Measurements from ENCODE around the gene TMEM150C. TPM values are rescaled to one million over a fixed set of nuclear protein-coding genes. Genes with fewer than 3 reads are reported as not detected.

Gene TMEM150C
- total and polyA plus RNA-seq, 9 donors = 13.5 to 48.8 (median 31.4) TPM

DNA sequence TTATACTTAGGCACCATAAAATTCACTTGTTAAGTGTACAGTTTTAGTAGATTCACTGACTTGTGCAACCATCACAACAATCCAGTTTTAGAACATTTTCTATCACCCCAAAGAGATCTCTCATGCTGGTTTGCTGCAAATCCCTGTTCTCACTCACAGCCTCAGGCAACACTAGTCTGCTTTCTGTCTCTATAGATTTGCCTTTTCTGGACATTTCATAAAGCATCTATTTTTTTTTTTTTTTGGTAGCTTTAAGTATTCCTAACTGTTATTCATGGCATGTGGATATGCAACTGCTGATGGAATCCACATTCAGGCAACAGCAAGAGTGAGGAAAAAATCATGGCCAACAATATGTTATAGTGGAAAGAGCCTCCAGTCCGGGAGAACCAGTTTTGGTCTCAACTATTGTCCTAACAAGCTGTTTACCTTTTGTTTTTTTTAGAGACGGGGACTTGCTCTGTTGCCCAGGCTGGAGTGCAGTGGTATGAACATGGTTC, 27.0 kb upstream of the TMEM150C start:
- Histone ChIP-seq H3K27ac (no peak overlapping the region), H3K4me1 (ENCODE audit: insufficient read depth) (no peaks in the 10 kb centered on the region), H3K9me3 (no peaks in the 10 kb centered on the region), H3K4me3 (no peak overlapping the region), H3K36me3 (no peaks in the 10 kb centered on the region), H3K27me3 (no peaks in the 10 kb centered on the region)
- DNase-seq = no peak
- TF ChIP-seq POLR2A (IDR thresholded peaks at IDR 0.05) (no peak), EP300 (IDR thresholded peaks at IDR 0.05) (no peak)
- intact Hi-C loops (cut with DNase I) = no loop called here
- WGBS, 3 donors = 44 to 58% (median 45%) methylated on average over 2 of the region's 2 CpGs

DNA sequence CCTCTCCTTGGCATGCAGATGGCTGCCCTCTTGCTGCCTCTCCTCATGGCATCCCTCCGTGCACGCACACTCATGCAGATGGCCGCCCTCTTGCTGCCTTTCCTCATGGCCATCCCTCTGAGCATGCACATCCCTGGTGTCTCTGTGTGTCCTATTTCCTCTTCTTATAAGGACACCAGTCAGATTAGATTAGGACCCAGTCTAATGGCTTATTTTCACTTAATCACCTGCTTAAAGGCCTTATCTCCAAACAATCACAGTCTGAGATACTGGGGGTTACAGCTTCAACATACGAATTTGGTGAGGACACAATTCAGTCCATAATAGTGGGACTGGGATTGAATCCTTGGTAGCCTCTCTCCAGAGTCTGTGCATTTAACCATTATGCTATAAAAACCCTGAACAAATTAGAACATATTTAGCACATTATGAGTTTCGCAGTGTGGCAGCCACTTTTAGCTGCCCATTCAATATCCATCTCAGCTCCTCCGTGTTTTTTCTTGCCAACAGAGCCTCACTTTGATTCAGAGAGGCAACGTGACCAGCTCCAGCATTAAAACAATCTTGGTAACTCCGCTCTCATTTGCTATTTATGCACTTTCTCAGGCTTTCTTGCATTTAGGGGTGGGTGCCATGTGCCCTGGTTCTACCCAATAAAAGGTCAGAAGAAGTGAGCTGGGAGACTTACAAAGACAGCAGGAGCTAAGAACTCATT, 26.2 kb upstream of the TMEM150C start:
- H3K27me3 ChIP-seq = no peaks in the 10 kb centered on the region
- intact Hi-C loops (cut with DNase I) = no loop called here
- TF ChIP-seq, protein P1, sequence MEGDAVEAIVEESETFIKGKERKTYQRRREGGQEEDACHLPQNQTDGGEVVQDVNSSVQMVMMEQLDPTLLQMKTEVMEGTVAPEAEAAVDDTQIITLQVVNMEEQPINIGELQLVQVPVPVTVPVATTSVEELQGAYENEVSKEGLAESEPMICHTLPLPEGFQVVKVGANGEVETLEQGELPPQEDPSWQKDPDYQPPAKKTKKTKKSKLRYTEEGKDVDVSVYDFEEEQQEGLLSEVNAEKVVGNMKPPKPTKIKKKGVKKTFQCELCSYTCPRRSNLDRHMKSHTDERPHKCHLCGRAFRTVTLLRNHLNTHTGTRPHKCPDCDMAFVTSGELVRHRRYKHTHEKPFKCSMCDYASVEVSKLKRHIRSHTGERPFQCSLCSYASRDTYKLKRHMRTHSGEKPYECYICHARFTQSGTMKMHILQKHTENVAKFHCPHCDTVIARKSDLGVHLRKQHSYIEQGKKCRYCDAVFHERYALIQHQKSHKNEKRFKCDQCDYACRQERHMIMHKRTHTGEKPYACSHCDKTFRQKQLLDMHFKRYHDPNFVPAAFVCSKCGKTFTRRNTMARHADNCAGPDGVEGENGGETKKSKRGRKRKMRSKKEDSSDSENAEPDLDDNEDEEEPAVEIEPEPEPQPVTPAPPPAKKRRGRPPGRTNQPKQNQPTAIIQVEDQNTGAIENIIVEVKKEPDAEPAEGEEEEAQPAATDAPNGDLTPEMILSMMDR (IDR thresholded peaks at IDR 0.05) = no peak
- TF ChIP-seq POLR2A (IDR thresholded peaks at IDR 0.05) (no peak), EP300 (IDR thresholded peaks at IDR 0.05) (no peak)
- no peaks in the 10 kb centered on the region for H3K36me3 ChIP-seq
- no peaks in the 10 kb centered on the region for H3K4me1 ChIP-seq (ENCODE audit: insufficient read depth)
- no peak overlapping the region for H3K4me3 ChIP-seq
- H3K27ac ChIP-seq = no peak overlapping the region
- no peak for DNase-seq
- no peaks in the 10 kb centered on the region for H3K9me3 ChIP-seq
- WGBS, 3 donors = 76 to 90% (median 80%) methylated on average over 8 of the region's 8 CpGs

DNA sequence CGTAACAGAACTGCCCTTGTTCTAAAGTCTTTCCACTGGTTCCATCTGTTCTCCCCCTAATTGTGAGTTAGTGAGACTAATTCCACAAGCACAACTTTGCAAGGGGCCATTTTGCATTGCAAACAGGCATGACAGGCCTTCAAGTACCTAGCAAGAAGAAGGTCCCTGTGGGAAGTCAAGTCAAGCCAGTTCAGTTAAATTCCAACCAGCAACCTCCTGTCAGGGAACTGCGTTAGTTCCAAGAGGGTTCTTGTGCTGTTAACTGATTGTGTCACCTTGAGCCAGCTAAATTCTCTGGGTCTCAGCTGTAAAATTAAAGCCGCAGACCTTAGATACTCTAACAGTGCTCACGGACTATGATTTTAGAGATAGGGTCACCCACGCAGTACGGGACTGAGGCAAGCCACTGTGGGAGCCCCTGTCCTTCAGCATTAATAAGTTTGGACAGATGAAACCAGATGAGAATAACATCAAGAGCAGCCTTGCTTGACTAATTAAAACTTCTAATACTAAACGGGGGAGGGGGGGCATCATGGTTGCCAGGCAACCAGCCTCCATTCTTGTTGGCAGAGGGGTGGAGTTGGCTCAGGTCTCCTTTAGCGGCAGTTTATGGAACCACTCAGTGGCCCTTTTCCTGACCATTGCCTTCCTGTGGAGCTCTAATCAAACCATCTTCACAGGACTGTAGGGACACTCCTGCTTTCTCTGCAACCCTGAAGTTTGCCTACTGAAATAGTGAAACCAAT, 24.1 kb upstream of the TMEM150C start:
- H3K4me1 ChIP-seq (ENCODE audit: insufficient read depth) = no peaks in the 10 kb centered on the region
- no peaks in the 10 kb centered on the region for H3K36me3 ChIP-seq
- H3K27ac ChIP-seq = no peak overlapping the region
- no peaks in the 10 kb centered on the region for H3K27me3 ChIP-seq
- H3K9me3 ChIP-seq = no peaks in the 10 kb centered on the region
- no peak overlapping the region for H3K4me3 ChIP-seq
- WGBS, 3 donors = 83 to 88% (median 86%) methylated on average over 8 of the region's 8 CpGs
- intact Hi-C loops (cut with DNase I) = no loop called here
- TF ChIP-seq POLR2A (IDR thresholded peaks at IDR 0.05) = no peak
- TF ChIP-seq, protein P1 (IDR thresholded peaks at IDR 0.05) = no peak
- TF ChIP-seq EP300 (IDR thresholded peaks at IDR 0.05) = no peak
- no peak for DNase-seq

DNA sequence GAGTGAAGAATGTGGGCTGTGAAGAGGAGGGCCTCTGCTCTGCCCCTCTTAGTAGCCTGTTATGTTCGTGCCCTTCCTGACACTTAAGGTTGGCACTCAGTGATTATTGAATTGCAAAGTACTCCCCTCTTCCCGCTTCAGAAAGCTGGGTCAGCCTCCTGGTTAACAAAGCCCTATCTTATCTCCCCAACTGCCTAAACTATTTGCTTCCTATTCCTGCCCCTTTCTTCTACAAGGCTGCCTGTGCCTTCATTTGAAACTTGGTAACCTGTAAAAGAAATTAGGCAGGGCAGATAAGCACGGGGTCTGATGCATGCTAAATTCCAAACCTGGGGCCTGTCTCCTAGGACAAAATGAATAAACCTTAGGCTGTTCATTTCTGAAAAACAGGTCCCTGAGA, 23.1 kb upstream of the TMEM150C start:
- H3K4me1 ChIP-seq (ENCODE audit: insufficient read depth) = no peaks in the 10 kb centered on the region
- intact Hi-C loops (cut with DNase I) = no loop called here
- H3K36me3 ChIP-seq = no peaks in the 10 kb centered on the region
- WGBS, 3 donors = 75 to 86% (median 82%) methylated on average over 3 of the region's 3 CpGs
- TF ChIP-seq, protein P1 (IDR thresholded peaks at IDR 0.05) = no peak
- no peak for TF ChIP-seq POLR2A (IDR thresholded peaks at IDR 0.05)
- no peak for TF ChIP-seq EP300 (IDR thresholded peaks at IDR 0.05)
- H3K9me3 ChIP-seq = no peaks in the 10 kb centered on the region
- no peak overlapping the region for H3K4me3 ChIP-seq
- DNase-seq = no peak
- no peaks in the 10 kb centered on the region for H3K27me3 ChIP-seq
- no peak overlapping the region for H3K27ac ChIP-seq
